Stimulated activated CD8-positive, alpha-beta memory T cell treated with anti-CD3 and anti-CD28 coated beads, Interleukin-15, amount 100 ng/mL, for 24 hours (primary cell): ENCODE measurements around the gene MOCS1.
"Not testable (repeated sequence)": the region's sequence is repeated elsewhere in the genome, so short reads cannot be mapped to it uniquely, and the experiment has no call there.

Experiments
- DNase-seq: peaks from one replicate; pipeline ENCODE4 v3.0.0-alpha.2; 2020; ENCODE audit warnings: low read depth

MOCS1 gene

DNA sequence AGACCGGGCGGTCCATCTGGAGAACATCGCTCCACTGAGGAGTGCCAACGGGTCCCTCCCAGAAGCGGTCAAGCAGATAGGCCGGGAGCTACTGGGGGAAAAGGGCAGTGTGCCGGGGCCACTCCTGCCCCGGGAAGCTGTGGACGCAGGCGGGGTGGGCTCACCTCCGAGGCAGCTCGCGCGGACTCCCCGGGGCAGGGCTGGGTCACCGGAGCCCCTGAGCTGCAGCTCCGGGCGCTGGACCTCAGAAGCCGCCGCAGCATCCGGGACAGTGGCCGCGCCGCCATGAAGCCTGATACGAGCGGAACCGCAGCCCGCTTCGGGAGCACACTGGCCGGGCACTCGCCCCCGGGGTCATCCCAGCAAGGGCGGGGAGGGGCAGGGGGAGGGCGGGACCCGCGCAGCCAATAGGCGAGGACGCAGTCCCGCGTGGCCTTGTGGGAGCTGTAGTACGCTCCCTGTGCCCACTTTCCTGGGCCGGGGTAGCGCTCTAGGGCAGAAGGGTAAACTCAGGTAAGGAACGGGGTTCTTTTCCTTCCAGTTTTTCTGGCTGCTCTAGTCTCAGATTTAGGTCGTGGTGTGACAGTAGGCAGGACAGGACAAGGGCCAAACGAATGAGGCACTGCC lies at the start of gene MOCS1:
TSS of gene MOCS1 (minus strand) at position 332 of the 627 bp plus-strand sequence. CDS start at position 287, 45 bp downstream.
- no peak for DNase-seq

- DNase-seq, result no peak
Observed at GRCh38 chr6:39984051-39984450, 49.8 kb upstream of the MOCS1 start.

GRCh38 chr6:39983193-39983592 lies 48.9 kb upstream of the MOCS1 start:
- no peak for DNase-seq

DNA sequence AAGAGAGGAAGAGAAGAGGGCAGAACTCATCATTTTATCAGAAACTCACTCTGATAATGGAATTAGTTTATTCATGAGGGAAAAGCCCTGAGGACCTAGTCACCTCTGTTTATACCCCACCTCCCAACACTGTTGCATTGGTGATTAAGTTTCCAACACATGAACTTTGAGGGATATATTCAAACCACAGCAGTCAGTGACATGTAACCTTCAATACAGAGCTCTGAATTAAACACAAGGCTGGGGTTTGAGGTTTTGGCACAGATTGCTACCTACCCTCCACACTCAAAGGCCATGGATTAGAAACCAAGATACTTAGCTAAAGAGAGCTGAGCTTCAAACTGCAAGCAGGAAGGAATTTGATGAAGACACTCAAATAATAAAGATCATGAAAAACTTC lies 48.5 kb upstream of the MOCS1 start:
- DNase-seq, result no peak

DNA sequence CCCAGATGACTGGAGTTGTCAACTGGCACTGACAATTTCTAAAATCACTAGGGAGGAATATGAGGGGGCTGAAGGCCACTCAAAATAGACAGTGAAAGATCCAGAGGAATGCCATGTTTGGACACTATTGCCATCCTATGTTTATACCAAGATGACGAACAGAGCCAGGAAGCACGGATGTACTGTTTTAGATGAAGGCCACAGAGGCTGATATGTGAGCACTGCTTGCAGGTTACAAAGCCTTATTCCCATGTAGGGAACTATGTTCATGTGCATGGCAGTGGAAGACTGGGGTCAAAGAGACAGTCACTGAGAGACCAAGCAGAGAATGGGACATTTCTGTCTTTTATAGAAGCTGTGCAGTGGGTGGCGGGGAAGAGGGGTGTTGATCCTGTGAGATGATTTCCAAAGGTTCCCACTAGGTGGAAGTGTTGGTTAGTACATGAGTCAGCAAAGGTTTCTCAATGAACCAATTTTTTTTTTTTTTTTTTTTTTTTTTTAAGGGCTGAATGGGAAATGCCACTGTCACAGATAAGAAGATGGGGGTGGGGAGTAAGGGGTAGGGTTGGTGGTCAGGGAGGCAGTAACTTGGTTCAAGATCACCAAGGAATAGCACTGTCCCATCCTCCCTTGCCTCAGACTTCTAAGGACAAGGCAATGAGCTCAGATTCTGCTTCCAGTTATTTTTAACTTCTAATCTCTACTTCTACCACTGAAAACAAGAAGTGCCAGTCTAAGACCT lies 46.7 kb upstream of the MOCS1 start:
- DNase-seq, result no peak

DNA sequence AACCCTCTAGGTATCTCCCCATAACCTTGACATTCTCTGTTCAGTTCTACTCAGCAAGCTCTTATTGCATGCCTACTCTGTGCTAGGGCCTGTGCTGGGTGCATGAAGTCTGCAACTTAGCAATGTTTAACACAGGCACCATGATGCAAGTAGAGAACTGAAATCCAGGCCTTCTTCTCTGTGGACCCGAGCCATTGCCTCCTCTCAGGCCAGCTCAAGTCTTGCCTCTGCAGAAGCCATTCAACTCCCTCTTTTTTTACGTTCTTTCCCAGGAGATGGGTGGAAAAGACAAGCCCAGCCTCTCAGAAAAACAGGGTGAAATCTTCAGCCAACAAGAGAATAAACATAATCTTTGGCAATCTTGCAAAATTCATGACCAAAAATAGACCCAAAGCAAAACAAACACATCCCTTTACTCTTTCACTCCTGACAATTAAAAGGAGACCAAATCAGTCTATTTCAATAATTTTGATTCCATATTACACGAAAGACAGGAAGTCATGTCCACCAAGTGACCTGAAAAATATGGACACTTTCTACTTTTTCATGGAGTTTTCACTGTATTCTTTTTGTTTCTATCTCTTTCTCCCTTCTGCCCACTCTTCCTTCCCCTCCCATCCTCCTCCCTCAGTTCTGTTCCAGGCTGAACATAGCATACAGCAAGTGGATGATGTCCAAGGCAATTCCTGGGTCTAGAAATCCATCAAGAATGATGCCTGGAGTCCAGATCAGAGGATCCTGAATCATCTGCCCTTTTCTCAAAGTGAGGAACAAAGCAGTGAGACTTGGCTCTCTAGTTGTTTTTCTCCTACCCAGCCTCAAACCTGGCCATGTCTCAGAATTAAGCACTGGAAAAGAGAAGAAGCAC lies 45.4 kb upstream of the MOCS1 start:
- DNase-seq, result no peak

GRCh38 chr6:39978240-39978639 lies 44.0 kb upstream of the MOCS1 start:
- no peak for DNase-seq

- DNase-seq, result no peak
Observed at GRCh38 chr6:39973661-39974060, 39.4 kb upstream of the MOCS1 start.

DNA sequence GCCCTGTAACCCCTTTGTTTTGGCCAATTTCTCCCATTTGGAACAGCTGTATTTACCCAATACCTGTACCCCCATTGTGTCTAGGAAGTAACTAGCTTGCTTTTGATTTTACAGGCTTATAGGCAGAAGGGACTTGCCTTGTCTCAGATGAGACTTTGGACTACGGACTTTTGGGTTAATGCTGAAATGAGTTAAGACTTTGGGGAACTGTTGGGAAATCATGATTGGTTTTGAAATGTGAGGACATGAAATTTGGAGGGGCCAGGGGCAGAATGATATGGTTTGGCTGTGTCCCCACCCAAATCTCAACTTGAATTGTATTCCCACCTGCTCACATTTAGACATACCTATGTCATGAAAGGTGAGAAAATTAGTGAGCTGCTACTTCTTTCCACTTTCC lies 38.5 kb upstream of the MOCS1 start:
- not testable (repeated sequence) for DNase-seq

DNA sequence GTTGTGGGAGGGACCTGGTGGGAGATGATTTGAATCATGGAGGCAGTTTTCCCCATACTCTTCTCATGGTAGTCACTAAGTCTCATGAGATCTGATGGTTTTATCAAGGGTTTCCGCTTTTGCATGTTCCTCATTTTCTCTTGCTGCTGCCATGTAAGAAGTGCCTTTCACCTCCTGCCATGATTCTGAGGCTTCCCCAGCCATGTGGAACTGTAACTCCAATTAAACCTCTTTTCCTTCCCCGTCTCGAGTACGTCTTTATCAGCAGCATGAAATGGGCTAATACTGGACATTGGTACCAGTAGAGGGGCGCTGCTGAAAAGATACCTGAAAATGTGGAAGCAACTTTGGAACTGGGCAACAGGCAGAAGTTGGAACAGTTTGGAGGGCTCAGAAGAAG lies 36.9 kb upstream of the MOCS1 start:
- not testable (repeated sequence) for DNase-seq

DNA sequence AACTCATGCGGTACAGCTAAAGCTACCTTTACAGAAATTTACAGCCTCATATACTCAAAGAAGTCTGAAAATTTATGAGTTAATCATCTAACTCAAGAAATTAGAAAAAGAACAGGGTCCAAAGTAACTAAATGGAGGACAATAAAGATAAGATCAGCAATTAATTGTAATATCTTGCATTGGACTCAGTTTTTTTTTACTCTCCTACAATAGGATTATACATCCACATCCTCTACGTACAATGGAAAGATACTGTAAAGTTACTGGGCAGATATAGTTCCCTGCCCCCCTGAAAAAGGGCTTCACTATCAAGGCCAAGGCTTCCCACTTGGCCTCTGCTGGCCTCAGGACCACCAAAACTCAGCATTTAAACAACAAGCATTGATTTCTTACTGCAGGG lies 31.5 kb upstream of the MOCS1 start:
- no peak for DNase-seq

DNA sequence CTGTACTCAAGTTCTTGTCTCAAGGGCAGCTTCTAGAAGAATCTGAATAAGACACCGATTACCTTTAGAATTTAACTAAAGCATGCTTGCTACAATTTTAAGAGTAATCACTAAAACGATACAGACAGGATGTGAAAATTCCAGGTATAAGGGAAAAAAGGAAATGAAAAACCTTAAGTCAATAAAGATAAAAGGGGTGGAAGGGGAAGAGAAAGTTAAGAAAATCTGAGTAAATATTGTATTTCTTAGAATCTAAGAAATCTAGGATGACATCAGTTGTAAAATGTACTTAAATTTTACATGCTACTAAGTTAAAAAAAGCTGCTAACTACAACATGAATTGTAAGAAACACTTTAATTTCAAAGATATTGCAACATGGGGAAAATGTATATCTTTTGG lies 30.3 kb upstream of the MOCS1 start:
- no peak for DNase-seq

DNA sequence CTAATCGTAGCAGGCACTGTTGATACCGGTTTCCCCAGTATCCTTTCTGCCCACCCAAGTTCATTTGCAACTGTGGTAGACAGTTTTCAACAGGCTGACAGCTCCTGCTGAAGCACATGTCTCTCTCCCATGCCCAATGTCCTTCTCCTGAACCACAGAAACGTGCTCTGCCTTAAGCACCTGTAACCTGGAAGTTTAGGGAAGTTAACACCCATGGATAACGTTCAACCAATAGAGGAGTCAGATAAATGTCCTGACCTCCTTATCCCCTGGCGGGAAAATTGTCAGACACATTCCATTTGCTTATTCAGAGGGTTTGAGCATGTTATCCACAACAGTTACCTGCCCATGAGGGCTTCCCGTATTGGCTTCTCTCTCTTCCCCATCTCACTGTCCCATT lies 29.8 kb upstream of the MOCS1 start:
- no peak for DNase-seq

DNA sequence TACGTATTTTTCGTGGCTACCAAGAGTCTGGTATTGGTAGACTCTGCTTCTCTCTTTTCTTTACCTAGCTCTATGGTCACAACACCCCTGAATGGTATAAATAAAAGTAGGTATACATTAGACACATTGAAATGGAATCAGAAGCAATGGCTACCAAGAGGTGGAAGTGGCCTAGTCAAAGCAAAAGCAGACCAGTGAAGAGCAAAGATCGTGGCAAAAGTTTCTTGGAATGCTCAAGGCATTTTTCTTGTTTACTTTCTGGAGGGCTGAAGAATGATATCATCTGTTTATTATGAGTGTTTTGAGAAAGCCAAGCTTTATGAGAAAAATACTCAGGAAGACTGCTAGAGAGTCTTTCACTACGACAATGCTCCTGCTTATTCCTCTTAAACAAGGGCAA lies 28.6 kb upstream of the MOCS1 start:
- DNase-seq, result no peak

DNA sequence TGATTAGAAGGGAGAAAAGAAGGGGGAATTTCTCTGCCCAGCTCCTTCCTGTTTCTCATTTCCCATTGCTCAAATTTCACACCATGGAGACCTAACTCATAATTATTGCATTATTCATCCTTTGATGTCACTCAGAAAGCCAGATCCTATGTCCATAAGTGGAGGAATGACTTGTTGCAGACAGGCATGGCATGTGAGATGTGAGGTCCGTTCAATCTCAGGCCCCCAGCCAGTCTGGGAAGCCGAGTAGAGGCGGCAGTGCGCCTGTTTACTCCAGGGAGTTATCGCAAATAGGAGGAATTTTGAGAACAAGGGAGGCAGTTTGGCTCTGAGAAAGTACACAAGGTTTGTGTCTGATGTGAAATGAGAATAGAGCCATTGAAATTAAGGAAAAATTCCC lies 26.9 kb upstream of the MOCS1 start:
- DNase-seq, result no peak

GRCh38 chr6:39958947-39959346 lies 24.7 kb upstream of the MOCS1 start:
- no peak for DNase-seq

GRCh38 chr6:39956936-39957335 lies 22.7 kb upstream of the MOCS1 start:
- no peak for DNase-seq

DNA sequence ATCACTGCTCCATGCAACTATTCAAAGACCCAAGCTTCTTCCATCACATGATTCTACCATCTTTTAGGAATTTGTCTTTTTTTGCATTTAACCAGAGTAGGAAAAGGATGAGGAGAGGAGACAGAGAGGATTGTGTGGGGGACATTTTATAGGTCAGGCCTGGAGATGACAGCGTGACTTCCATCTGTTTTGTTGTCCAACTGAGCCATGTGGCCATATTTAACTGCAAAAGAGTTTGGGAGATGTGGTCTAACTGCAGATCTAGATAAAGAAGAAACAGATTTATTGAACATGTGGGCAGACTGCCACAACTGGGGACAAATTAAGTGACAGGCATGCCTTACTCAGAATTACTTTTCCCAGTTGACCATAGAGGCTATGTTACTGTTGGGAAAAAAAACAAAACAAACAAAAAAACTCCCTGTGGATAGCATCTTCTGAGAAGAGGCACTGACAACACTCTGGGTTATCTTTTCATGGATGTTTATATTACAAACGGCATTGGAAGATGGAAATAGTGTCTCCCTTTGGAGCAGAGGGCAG lies 18.9 kb upstream of the MOCS1 start:
- DNase-seq, result no peak

- DNase-seq, result no peak
Observed at GRCh38 chr6:39952167-39952566, 17.9 kb upstream of the MOCS1 start.

DNA sequence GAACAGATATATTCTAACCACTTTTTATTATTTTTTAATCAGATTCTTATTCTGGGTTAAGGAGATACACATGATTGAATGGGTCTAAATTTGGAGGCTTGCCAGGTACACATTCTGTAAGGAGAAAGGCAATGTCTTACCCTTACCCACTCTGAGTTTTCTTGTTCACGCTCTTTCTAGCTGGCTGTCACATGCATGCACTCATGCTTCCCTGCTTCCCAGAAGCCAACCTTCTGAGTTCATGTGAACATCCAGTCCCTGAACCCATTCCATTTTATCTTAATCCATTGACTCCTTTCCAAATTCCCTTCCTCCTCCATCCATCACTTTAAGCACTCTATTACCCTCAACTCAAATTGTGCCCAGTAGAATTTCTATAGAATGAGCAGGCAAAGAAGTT lies 17.5 kb upstream of the MOCS1 start:
- DNase-seq, result no peak

DNA sequence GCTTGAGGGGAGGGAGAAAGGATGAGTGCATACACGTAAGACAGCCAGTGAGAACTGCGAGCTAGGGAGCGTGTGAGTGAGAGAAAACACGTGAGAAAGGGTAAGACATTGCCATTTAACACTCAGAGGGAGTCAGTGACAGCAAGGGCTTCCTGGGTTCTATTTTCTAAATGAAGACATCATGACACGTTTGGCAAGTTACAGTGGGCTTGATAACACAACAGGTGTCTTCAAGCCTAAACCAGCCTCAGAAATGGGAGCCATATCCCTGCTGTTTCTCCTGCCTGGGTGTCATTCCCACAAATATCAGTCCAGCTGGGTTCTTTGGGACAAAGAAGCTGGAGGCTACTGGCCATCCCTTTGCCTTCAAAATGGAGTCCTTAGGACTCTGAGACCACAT lies 16.9 kb upstream of the MOCS1 start:
- no peak for DNase-seq

DNA sequence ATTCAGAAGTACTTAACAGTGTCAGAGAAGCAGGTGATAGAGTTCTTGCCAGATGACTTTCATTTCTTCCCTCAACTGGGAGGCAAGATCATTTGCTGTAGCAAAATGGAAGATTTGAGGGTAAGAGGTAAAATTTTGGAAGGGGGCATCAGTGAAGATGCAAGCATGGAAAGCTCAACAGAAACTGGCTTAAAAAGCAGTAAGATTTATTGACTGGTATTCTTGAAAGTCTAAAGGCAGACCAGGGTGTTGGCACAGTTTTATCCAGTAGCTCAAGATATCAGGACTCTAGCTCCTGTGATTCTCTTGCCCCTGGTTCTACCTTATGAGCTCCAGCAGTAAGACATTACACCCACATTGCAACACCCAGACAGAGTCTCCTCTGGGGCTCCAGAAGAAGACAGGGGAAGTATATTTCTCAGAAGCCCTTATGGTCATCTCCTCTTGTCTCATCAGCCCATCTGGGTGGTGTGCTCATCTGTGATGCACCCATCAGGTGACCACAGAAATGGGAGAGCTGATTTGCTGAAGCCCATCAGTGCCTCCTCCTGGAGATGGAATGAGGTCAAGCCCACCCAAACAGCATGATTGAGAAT lies 16.0 kb upstream of the MOCS1 start:
- DNase-seq, result no peak
